Measurements from ENCODE around the gene PEX11B. TPM values are rescaled to one million over a fixed set of nuclear protein-coding genes. Genes with fewer than 3 reads are reported as not detected.

Gene PEX11B
- polyA plus RNA-seq, 1 of the 3 experiments (the other 2 are of a cell fraction): 26.1 TPM

GRCh38 chr1:145863282-145864018 lies 55.1 kb downstream of the PEX11B start:
- CTCF ChIA-PET: interaction anchor here (1.0 to 9.4 kb wide), 4 partner anchors 18 to 100 kb away, joined by 4 to 162 read pairs (median 6); partner anchors contain the start of genes ANKRD34A, NUDT17 and POLR3GL
- H4K20me1 ChIP-seq (ENCODE audit: insufficient read depth): no peaks in the 10 kb centered on the region
- H3K4me3 ChIP-seq (ENCODE audit: low read depth in 2 of 2, low read length in 1 of 2): no peak overlapping the region
- H3F3A ChIP-seq (replicated peaks; ENCODE audit: insufficient read depth): no peaks in the 10 kb centered on the region
- WGBS (ENCODE audit: low lambda C conversion rate): 79% methylated on average over 5 of the region's 5 CpGs
- no peak for DNase-seq
- H3K9me2 ChIP-seq: no peaks in the 10 kb centered on the region
- peaks cover 0 to 4% of the 10 kb centered on the region in 2 experiments; a peak in 1 of 4 replicates for H3K4me1 ChIP-seq (ENCODE audit: control insufficient read depth in 1 of 2, insufficient read depth in 2 of 2, low read depth in 1 of 2, low read length in 1 of 2)
- no peaks in the 10 kb centered on the region; the same call in 1 of the 2 replicates for H3K27me3 ChIP-seq (ENCODE audit: insufficient read depth)
- no peak overlapping the region for H3K27ac ChIP-seq (ENCODE audit: low read depth in 2 of 2, low read length in 1 of 2)
- no peak overlapping the region for H3K9ac ChIP-seq
- POLR2A ChIA-PET: no interaction called here
- no peaks in the 10 kb centered on the region for H3K36me3 ChIP-seq (replicated peaks in 1 of 2; ENCODE audit: control insufficient read depth in 1 of 2, insufficient read depth in 2 of 2, low read length in 1 of 2)
- TF ChIP-seq FOSL2 (IDR thresholded peaks at IDR 0.05; ENCODE audit: borderline replicate concordance, low read depth) (no peak), MXI1 (IDR thresholded peaks at IDR 0.05; ENCODE audit: low read depth, low read length) (no peak), FOXJ3 (CRISPR knock-in tag; IDR thresholded peaks at IDR 0.05) (no peak), SMC3 (IDR thresholded peaks at IDR 0.05; ENCODE audit: low read depth, low read length) (no peak), SIN3A (IDR thresholded peaks at IDR 0.05; ENCODE audit: borderline replicate concordance, low read depth, low read length) (no peak), CHD2 (IDR thresholded peaks at IDR 0.05; ENCODE audit: low read length, partially characterized antibody) (no peak), ELF1 (IDR thresholded peaks at IDR 0.05) (no peak), EP300 (IDR thresholded peaks at IDR 0.05; ENCODE audit: borderline replicate concordance in 1 of 2, low read depth in 1 of 2, low read length in 1 of 2) (no peak), FOXM1 (IDR thresholded peaks at IDR 0.05; ENCODE audit: low read depth) (no peak), NRF1 (IDR thresholded peaks at IDR 0.05; ENCODE audit: low read depth, low read length) (no peak), REST (IDR thresholded peaks at IDR 0.05; ENCODE audit: low read depth, low read length) (no peak), EZH2phosphoT487 (IDR thresholded peaks at IDR 0.05; ENCODE audit: borderline replicate concordance, low read depth) (no peak), IRF3 (IDR thresholded peaks at IDR 0.05; ENCODE audit: low read depth, low read length) (no peak), RXRA (IDR thresholded peaks at IDR 0.05; ENCODE audit: borderline replicate concordance, low read depth) (no peak), JUND (IDR thresholded peaks at IDR 0.05) (no peak), USF1 (IDR thresholded peaks at IDR 0.05; ENCODE audit: borderline replicate concordance, low read depth) (no peak), MAX (IDR thresholded peaks at IDR 0.05; ENCODE audit: low read depth) (no peak), GABPA (IDR thresholded peaks at IDR 0.05; ENCODE audit: low read depth) (no peak)
- TF ChIP-seq, protein P1, sequence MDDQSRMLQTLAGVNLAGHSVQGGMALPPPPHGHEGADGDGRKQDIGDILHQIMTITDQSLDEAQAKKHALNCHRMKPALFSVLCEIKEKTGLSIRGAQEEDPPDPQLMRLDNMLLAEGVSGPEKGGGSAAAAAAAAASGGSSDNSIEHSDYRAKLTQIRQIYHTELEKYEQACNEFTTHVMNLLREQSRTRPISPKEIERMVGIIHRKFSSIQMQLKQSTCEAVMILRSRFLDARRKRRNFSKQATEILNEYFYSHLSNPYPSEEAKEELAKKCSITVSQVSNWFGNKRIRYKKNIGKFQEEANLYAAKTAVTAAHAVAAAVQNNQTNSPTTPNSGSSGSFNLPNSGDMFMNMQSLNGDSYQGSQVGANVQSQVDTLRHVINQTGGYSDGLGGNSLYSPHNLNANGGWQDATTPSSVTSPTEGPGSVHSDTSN (IDR thresholded peaks at IDR 0.05): no peak
- TF ChIP-seq, protein P2, sequence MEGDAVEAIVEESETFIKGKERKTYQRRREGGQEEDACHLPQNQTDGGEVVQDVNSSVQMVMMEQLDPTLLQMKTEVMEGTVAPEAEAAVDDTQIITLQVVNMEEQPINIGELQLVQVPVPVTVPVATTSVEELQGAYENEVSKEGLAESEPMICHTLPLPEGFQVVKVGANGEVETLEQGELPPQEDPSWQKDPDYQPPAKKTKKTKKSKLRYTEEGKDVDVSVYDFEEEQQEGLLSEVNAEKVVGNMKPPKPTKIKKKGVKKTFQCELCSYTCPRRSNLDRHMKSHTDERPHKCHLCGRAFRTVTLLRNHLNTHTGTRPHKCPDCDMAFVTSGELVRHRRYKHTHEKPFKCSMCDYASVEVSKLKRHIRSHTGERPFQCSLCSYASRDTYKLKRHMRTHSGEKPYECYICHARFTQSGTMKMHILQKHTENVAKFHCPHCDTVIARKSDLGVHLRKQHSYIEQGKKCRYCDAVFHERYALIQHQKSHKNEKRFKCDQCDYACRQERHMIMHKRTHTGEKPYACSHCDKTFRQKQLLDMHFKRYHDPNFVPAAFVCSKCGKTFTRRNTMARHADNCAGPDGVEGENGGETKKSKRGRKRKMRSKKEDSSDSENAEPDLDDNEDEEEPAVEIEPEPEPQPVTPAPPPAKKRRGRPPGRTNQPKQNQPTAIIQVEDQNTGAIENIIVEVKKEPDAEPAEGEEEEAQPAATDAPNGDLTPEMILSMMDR (IDR thresholded peaks at IDR 0.05): no peak
- no peaks in the 10 kb centered on the region for H3K9me3 ChIP-seq
- no peak overlapping the region for H3K4me2 ChIP-seq
- peaks cover under 1% of the 10 kb centered on the region; the same call in 1 of the 2 replicates for H3K79me2 ChIP-seq (ENCODE audit: insufficient read depth)
- H2AFZ ChIP-seq (ENCODE audit: low read depth): 0 out of 2 replicates have a peak overlapping the region, but pooled peaks have one; percentile 35
